Thymus (tissue), 11 donors: ENCODE measurements around the gene REPIN1. TPM values are rescaled to one million over a fixed set of nuclear protein-coding genes. Genes with fewer than 3 reads are reported as not detected.

Source experiments
- DNase-seq, 9 donors: peaks; one replicate each; pipeline ENCODE4 v3.0.0-alpha.2; 2013; ENCODE audit warnings: low spot score in 9 of 9, low read depth in 6 of 9, missing footprints in 1 of 9
- H3K27ac ChIP-seq, 2 donors: one replicate each; pipeline ENCODE4 v1.5.1; 2013; ENCODE audit warnings: control low read depth in 1 of 2, low read depth in 1 of 2, low read length in 1 of 2, mild to moderate bottlenecking in 1 of 2, moderate library complexity in 1 of 2
- H3K27me3 ChIP-seq, 2 donors: one replicate each; pipeline ENCODE4 v1.5.1; 2013; ENCODE audit warnings: low read length in 1 of 2; ENCODE audit not compliant: control insufficient read depth in 2 of 2, insufficient read depth in 1 of 2
- H3K36me3 ChIP-seq, 2 donors: one replicate each; pipeline ENCODE4 v1.5.1; 2013; ENCODE audit warnings: low read length in 1 of 2, mild to moderate bottlenecking in 1 of 2, moderate library complexity in 1 of 2; ENCODE audit not compliant: control insufficient read depth in 2 of 2, insufficient read depth in 2 of 2
- H3K4me1 ChIP-seq, 2 donors: one replicate each; pipeline ENCODE4 v1.5.1; 2013; ENCODE audit warnings: low read length in 2 of 2; ENCODE audit not compliant: control insufficient read depth in 2 of 2, insufficient read depth in 2 of 2
- H3K4me3 ChIP-seq, 2 donors: one replicate each; pipeline ENCODE4 v1.5.1; 2013; ENCODE audit warnings: low read length in 2 of 2, control low read depth in 1 of 2, mild to moderate bottlenecking in 1 of 2
- H3K9me3 ChIP-seq, 2 donors: one replicate each; pipeline ENCODE4 v1.5.1; 2013; ENCODE audit warnings: low read length in 1 of 2, mild to moderate bottlenecking in 1 of 2; ENCODE audit not compliant: control insufficient read depth in 2 of 2, insufficient read depth in 1 of 2
- WGBS: extraction: QIAGEN DNeasy Blood & Tissue Kit; methylation state at CpG from one replicate; pipeline ENCODE4 v1.1.7; 2013; 5-methylcytosine and 5-hydroxymethylcytosine counted together
- polyA plus RNA-seq: library from polyadenylated mRNA; stranded (reverse); fragments of 200-250 nt; gene quantifications from one replicate; pipeline ENCODE4 v1.2.3, GENCODE V29; 2013
- total RNA-seq: library from RNA; stranded (reverse); fragments of 120-200 nt; gene quantifications from one replicate; pipeline ENCODE4 v1.2.4, GENCODE V29; 2013
- donor health status: healthy.

Gene REPIN1
- total and polyA plus RNA-seq, 2 donors, result 58.9 to 97.0 TPM

GRCh38 chr7:150361807-150362621 lies 6.6 kb upstream of the REPIN1 start:
- no peak for DNase-seq
- Histone ChIP-seq H3K4me3 (no peak overlapping the region), H3K36me3 (no peaks in the 10 kb centered on the region), H3K27me3 (no peaks in the 10 kb centered on the region), H3K4me1 (peaks cover 73 to 92% of the 10 kb centered on the region in 2 donors), H3K27ac (peak overlapping the region; percentile 18 to 80), H3K9me3 (peaks cover 0 to 2% of the 10 kb centered on the region in 2 donors)
- 62% methylated on average over 18 of the region's 18 CpGs for WGBS

GRCh38 chr7:150363370-150363769 lies 5.3 kb upstream of the REPIN1 start:
- peaks cover 61 to 86% of the 10 kb centered on the region in 2 donors for H3K4me1 ChIP-seq
- H3K27ac ChIP-seq, result peak overlapping the region; percentile 80 to 85
- no peaks in the 10 kb centered on the region for H3K36me3 ChIP-seq
- no peak overlapping the region for H3K4me3 ChIP-seq
- no peaks in the 10 kb centered on the region for H3K27me3 ChIP-seq
- no peak for DNase-seq
- WGBS, result 12% methylated on average over 4 of the region's 4 CpGs
- peaks cover 0 to 2% of the 10 kb centered on the region in 2 donors for H3K9me3 ChIP-seq

- Histone ChIP-seq H3K36me3 (no peaks in the 10 kb centered on the region), H3K4me3 (no peak overlapping the region), H3K27ac (peak overlapping the region; percentile 80 to 85), H3K9me3 (peaks cover 0 to 2% of the 10 kb centered on the region in 2 donors), H3K4me1 (peaks cover 56 to 81% of the 10 kb centered on the region in 2 donors), H3K27me3 (no peaks in the 10 kb centered on the region)
- 28% methylated on average over 5 of the region's 5 CpGs for WGBS
- peak in 2 of 9 donors; percentile 48 to 76 for DNase-seq
Observed at GRCh38 chr7:150363872-150364271, 4.8 kb upstream of the REPIN1 start.

GRCh38 chr7:150365194-150365593 lies 3.4 kb upstream of the REPIN1 start:
- Histone ChIP-seq H3K4me1 (peaks cover 49 to 80% of the 10 kb centered on the region in 2 donors), H3K27me3 (no peaks in the 10 kb centered on the region), H3K36me3 (peaks cover 0 to 3% of the 10 kb centered on the region in 2 donors), H3K4me3 (no peak overlapping the region), H3K27ac (peak overlapping the region; percentile 46 to 77), H3K9me3 (peaks cover 0 to 11% of the 10 kb centered on the region in 2 donors)
- peak in 1 of 9 donors; percentile 71 for DNase-seq
- 49% methylated on average over 10 of the region's 10 CpGs for WGBS

GRCh38 chr7:150365673-150366398 lies 2.8 kb upstream of the REPIN1 start:
- Histone ChIP-seq H3K27me3 (no peaks in the 10 kb centered on the region), H3K27ac (peak overlapping the region; percentile 78 to 81), H3K9me3 (peaks cover 0 to 13% of the 10 kb centered on the region in 2 donors), H3K36me3 (peaks cover 0 to 6% of the 10 kb centered on the region in 2 donors), H3K4me3 (no peak overlapping the region), H3K4me1 (peaks cover 46 to 82% of the 10 kb centered on the region in 2 donors)
- DNase-seq, result no peak
- 59% methylated on average over 5 of the region's 5 CpGs for WGBS

- 26% methylated on average over 8 of the region's 8 CpGs for WGBS
- Histone ChIP-seq H3K9me3 (peaks cover 0 to 11% of the 10 kb centered on the region in 2 donors), H3K27ac (peak overlapping the region; percentile 96 to 99), H3K36me3 (peaks cover 16 to 17% of the 10 kb centered on the region in 2 donors), H3K27me3 (no peaks in the 10 kb centered on the region), H3K4me3 (peak overlapping the region; percentile 73 to 94), H3K4me1 (peaks cover 44 to 74% of the 10 kb centered on the region in 2 donors)
- DNase-seq, result no peak
Observed at GRCh38 chr7:150367677-150368095, 936 bp upstream of the REPIN1 start.

- H3K36me3 ChIP-seq, result peaks cover 19 to 32% of the 10 kb centered on the region in 2 donors
- H3K27ac ChIP-seq, result peak overlapping the region; percentile 96 to 99
- under 1% methylated on average over 58 of the region's 58 CpGs for WGBS
- peaks cover 43 to 74% of the 10 kb centered on the region in 2 donors for H3K4me1 ChIP-seq
- H3K27me3 ChIP-seq, result no peaks in the 10 kb centered on the region
- DNase-seq, result peak in 4 of 9 donors; percentile 51 to 78 (median 70)
- H3K4me3 ChIP-seq, result peak overlapping the region; percentile 73 to 94
- peaks cover 0 to 11% of the 10 kb centered on the region in 2 donors for H3K9me3 ChIP-seq
Observed at GRCh38 chr7:150368884-150369747, 494 bp downstream of the REPIN1 start.

GRCh38 chr7:150369748-150370501 lies 1.3 kb downstream of the REPIN1 start:
- Histone ChIP-seq H3K9me3 (peaks cover 0 to 11% of the 10 kb centered on the region in 2 donors), H3K27me3 (no peaks in the 10 kb centered on the region), H3K4me1 (peaks cover 37 to 75% of the 10 kb centered on the region in 2 donors), H3K27ac (peak overlapping the region; percentile 91 to 99), H3K4me3 (peak overlapping the region; percentile 73 to 94), H3K36me3 (peaks cover 19 to 38% of the 10 kb centered on the region in 2 donors)
- no peak for DNase-seq
- 18% methylated on average over 23 of the region's 23 CpGs for WGBS
